Measurements from ENCODE around the gene LARP1B.
"Not testable (repeated sequence)": the region's sequence is repeated elsewhere in the genome, so short reads cannot be mapped to it uniquely, and the experiment has no call there.

LARP1B gene

DNA sequence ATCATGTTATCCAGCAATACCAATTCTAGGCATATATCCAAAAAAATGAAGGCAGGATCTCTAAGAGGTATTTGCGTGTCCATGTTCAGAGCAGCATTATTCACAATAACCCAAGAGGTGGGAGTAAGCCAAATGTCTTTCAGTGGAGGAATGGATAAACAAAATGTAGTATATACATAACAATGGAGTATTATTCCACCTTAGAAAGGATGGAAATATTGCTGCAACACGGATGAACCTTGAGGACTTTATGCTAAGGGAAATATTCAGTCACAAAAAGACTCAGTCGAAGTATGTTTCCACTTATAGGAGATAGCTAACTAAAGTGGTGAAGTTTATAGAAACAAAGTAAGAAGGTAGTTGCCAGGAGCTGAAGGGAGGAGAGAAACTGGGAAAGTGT is 74.3 kb downstream of the LARP1B start:
- DNase-seq (ENCODE audit: low read depth, low spot score): no peak

DNA sequence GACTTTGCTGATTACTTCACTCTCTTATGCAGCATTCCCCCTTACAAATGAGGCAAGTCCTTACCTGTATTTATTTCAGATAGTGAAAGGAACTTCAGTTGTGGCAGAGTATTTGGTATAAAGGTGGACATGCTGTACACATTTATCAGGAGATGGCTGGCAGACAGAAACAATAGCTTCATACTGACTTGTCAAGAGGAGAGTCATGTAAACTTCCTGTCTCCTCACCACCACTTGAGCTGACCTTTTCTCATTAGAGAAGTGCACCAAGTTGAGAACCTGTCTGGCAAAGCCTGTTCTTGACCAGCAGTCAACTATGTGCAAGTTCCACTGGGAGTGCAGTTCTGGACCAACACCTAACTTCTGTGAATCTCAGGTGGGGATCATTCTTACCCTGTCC is 80.8 kb downstream of the LARP1B start:
- DNase-seq (ENCODE audit: low read depth, low spot score): no peak

DNA sequence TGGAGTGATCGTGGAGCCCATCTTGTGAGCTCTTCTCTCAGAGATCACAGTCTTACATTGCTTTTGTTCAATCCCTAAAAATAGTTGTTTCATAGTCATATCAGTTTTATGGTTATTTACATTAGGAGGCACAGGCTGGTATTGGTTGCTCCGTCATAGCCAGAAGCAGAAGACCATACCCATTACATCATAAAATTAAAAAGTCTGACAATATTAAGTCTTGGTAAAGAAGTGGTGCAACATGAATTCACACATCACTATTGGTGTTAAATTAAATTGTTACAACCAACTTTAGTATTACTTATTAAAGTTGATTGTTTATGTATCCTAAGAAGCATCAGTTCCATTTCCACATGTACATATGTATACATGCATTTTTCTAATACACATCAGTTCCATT is 84.6 kb downstream of the LARP1B start:
- no peak for DNase-seq (ENCODE audit: low read depth, low spot score)

DNA sequence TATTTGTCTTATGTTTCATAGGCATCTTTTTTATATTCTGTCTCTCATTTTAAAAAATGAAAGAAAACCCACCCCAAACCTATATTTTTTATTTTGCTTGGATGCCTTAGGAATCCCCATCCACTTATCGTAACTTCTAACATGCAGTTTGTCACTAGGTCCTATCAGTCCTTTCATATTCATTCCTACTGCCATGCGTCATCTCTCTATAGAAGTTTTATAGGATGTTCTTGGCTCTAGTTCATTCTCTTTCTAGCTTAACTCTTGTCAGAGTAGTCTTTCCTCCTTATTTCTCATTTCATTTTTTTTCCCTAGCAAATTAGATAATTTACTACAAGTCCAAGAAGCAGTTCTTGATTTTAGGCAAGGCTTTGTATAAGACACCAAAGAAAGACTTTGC is 92.7 kb downstream of the LARP1B start:
- DNase-seq (ENCODE audit: low read depth, low spot score): no peak

DNA sequence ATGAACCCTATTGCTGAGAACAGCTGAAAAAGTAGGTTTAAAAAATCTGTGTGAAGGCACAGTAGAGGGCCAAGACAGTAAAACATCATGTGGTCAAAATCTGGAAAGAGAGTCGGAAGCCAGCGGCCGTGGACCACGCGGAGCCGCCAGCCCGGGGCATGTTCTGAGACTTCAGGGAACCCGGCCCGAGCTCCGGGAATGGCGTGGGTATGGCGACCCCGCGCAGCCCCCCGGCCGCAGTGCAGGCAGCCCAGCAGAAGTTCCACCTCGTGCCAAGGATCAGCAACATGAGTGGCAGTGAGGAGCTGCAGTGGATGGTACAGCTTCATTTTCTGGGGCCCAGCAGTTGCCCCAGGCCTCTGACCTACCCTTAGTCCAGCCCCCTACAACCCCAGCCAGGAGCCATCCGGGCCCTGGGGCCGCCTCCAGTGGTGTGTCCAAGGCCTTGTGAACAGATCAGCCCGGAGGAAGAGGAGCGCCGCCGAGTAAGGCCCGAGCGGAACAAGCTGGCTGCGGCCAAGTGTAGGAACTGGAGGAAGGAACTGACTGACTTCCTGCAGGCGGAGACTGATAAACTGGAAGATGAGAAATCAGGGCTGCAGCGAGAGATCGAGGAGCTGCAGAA is 94.2 kb downstream of the LARP1B start:
- DNase-seq (ENCODE audit: low read depth, low spot score): no peak

DNA sequence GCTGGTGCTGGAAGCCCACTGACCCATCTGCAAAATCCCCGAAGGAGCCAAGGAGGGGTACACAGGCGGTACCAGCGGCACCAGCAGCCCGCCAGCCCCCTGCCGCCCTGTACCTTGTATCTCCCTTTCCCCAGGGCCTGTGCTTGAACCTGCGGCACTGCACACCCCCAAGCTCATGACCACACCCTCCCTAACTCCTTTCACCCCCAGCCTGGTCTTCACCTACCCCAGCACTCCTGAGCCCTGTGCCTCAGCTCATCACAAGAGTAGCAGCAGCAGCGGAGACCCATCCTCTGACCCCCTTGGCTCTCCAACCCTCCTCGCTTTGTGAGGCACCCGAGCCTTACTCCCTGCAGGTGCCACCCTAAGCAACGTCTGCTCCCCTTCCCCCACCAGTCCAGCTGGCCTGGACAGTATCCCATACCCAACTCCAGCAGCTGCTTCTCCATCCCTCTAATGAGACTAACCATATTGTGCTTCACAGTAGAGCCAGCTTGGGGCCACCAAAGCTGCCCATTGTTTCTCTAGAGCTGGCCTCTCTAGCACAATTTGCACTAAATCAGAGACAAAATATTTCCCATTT is 94.9 kb downstream of the LARP1B start:
- no peak for DNase-seq (ENCODE audit: low read depth, low spot score)

DNA sequence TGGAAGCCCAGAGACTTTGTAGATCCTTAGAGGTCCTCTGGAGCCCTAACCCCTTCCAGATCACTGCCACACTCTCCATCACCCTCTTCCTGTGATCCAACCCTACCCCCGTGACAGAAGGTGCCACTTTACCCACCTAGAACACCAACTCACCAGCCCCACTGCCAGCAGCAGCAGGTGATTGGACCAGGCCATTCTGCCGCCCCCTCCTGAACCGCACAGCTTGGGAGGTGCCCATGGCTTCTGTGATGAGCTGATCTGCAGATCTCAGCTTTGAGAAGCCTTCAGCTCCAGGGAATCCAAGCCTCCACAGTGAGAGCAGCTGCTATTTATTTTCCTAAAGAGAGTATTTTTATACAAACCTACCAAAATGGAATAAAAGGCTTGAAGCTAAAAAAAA is 95.4 kb downstream of the LARP1B start:
- DNase-seq (ENCODE audit: low read depth, low spot score): not testable (repeated sequence)

DNA sequence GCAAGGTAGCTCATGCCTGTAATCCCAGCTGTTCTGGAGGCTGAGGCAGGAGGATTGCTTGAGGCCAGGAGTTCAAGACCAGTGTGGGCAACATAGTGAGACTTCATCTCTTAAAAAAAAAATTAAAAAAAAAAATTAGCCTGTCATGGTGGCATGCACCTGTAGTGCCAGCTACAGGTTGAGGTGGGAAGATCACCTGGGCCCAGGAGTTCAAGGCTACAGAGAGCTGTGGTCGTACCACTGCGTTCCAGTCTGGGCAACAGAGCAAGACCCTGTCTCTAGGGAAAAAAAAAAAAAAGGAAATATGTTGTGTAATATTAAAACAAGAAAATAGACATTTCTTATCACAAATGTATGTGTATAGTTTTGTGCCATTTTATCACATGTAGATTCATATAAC is 97.8 kb downstream of the LARP1B start:
- no peak for DNase-seq (ENCODE audit: low read depth, low spot score)

DNA sequence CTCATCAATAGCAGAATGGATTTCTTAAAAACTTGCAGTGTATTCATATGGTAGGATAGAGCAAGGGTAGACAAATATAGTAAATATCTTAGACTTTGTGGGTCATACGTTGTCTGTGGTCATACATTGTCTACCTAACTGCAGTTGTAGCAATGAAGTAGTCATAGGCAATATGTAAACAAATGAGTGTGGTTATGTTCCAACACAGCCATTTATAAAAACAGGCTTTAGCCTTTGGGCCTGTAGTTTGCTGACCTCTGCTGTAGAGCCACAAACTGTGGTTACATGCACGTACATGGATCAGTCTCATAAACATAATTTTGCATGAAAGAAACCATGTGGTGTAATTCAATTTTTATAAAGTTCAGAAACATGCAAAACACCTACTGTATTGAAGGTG is 98.9 kb downstream of the LARP1B start:
- DNase-seq (ENCODE audit: low read depth, low spot score): peak; percentile 43

DNA sequence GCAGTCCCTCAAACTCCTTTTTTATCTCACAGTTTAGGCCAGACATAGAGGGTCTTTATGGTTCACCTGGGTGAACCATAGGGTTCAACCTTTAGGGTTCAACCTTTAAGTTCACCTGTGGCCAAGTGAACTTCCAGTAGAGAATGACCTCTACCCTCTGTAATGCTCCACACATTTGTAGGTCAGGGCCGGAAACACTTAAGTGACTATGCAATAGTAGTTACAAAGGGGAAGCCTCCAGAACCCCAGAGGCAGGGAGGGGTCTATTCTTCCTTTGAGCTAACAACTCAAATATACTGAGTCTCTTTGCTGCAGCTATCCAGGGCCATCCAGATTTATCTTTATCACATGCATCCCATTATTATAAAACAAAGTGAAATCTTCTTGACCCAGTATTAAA is 100.0 kb downstream of the LARP1B start:
- DNase-seq (ENCODE audit: low read depth, low spot score): no peak

DNA sequence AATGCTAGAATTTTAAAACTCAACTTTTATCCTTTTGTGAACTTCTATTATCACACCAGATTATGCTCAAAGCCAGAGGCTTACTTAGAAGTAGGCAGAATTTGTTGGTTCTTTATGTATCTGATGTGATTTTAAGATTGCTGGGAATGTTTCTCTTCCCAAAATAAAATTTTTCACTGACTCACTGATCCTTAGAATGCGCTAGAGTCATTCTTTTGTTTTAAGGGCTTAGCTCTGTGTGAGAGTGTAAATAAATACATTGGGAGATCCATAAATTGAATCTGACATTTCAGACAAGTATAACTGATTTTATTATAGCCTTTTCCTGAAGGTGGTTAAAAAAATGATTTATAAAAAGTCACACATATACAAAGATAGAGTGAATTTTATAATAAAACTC is 101.3 kb downstream of the LARP1B start:
- no peak for DNase-seq (ENCODE audit: low read depth, low spot score)

DNA sequence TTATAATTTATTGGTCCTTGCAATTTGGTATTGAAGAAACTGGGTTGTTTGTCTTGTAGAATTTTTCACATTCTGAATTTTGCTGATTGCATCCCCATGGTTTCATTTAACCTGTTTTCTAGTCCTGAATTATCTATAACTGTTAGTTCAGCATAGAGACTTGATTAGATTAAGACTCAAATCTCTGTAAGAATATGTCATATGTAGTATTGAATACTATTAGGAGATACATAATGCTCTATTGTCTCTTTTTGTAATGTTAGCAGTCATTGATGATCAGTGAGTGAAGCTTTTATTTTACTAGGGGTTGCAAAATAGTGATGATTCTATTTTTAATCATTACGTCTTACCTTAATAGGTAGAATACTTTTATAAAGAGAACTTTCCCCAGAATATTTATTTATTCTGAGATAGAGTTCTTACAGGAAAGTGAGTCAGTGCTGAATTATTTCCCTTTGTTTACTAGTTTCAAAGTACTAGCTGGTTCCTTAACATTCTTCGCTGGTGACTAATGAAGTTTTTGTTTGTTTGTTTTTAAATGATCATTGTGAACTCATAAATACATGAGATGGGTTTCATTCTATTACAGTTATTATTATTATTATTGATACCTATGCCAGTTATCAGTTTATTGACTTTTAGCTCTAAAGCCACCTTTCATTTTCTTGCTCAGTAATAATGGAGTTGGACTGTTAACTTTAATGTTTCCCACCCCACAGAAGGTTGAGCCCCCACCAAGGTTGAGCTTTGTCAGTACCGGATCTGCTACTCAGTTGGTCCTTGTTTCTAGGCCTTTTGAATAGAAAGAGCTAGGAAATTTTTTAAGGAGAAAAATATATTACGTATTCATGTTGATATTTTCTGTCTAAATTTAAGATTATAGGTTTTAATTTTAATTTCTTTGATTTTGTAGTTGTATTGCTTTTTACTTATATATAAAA is 102.3 kb downstream of the LARP1B start:
- DNase-seq (ENCODE audit: low read depth, low spot score): peak; percentile 29

DNA sequence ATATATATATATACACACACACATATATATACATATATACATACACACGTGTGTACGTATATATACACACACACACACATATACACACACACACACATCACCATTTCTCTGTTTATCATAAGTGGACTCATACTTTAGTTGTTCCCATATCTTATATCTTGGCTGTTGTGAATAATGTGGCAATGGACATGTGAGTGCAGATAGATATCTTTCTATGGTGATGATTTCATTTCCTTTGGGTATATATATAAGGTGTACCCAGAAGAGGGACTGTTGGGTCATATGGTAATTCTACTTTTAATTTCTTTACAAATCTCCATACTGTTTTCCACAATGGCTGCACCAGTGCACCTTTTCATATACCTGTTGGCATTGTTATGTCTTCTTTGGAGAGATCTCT is 105.9 kb downstream of the LARP1B start:
- no peak for DNase-seq (ENCODE audit: low read depth, low spot score)

DNA sequence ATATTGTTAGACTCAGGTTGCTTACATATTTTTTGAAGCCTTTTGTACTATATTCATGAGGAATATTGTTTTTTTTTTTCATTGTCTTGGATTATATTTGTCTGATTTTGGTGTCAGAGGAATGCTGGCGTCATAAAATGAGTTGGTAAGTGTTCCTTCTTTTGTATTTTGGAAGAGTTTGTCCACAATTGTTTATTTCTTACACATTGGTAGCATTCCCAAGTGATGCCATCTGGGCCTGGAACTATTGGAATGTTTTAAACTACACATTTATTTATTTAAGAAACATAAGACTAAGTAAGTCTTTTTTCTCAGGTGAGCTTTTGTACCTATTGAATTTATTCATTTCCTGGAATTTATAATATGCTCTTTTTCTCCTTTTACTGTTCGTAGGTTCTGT is 107.6 kb downstream of the LARP1B start:
- DNase-seq (ENCODE audit: low read depth, low spot score): no peak

DNA sequence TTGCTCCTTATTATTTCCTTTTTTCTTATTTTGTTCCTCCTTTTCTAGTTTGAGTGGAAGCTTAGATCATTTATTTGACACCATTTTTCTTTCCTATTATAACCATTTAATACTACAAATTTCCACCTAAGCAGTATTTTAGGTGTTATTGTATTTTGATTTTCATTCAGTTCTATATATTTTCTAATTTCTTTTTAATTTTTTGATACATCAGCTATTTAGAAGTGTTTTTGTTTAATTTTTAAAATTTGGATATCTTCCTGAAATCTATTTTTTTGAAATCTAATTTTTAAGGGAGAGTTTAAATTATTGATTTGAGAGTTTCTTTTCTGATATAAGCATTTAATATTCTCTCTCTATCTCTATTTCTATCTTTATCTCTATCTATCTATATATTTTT is 108.1 kb downstream of the LARP1B start:
- DNase-seq (ENCODE audit: low read depth, low spot score): no peak

DNA sequence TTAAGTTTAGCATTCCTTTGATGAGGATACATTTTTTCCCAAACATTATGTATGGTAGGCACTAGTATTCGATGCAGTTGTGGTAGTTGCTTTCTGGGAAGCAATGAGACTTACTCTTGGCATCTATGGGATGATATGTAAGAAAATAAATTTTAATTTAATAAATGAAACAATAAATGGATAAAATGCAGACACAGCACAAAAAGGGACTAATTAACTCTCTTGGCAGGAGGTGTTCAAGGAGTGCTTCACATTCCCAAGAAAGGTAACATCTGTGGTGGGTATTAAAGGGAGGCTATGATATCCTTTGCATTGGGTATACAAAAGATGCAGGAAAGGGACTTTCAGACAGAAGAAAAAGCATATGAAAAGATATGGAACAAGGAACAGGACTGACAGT is 115.5 kb downstream of the LARP1B start:
- no peak for DNase-seq (ENCODE audit: low read depth, low spot score)

DNA sequence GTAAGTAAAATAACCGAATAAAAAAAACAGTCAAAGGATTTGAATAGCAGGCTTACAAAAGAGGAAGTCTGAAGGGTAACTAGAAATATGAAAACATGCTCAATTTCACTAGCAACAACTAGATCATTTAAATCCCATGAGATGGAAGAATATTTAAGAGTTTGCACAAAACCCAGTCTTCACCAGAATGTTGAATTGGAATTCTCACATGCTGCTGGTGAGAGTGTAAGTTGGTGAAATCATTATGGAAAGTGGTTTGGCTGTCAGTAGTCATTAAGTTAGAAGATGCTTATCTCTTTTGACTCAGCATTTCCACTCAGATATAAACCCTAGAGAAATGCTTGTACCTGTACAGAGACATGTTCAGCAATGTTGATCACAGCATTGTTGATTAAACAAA is 116.4 kb downstream of the LARP1B start:
- DNase-seq (ENCODE audit: low read depth, low spot score): no peak

DNA sequence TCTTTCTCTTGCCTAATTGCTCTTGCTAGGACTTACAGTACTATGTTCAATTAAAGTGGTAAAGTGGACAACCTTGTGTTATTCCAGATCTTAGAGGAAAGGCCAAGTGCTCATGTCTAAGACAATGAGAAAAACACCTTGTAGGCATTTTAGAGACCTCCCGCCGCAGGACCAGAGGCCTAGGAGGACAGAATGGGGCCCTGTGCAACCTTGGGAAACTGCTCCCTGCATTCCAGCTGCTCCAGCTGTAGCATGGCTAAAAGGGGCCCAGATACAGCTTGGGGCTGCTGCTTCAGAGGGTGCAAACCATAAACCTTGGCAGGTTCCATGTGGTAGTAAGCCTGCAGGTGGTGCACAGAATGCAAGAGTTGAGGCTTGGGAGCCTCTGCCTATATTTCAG is 125.5 kb downstream of the LARP1B start:
- no peak for DNase-seq (ENCODE audit: low read depth, low spot score)

DNA sequence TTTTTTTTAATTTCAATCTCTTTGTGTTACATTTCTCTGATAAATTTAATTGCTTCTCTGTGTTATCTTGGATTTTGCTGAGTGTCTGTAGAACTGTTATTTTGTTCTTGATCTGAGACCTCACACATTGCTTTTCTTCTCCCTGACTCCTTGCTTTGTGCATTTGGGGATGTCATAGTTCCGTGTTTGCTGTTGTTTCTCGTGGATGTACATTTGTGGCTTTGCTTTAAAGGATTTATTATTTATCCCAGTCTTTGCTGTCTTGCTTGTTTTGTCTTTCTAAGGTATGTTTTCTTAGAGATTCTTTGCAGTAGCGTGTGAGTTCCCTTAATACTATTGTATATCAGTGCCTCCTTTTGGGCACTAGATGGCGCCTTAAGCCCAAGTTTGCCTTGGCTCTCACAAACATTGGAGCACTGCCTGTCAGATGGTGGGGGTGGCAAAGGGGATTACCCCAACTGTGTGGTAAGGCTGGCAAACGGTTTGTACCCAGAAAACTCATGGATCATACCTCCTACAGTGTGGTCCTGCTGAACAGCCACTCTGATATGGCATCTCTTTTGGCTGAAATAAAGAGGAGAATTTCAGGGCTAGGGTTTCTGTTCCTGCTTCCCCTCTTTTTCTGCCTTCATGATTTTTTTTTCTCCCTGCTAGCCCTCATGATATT is 130.1 kb downstream of the LARP1B start:
- peak; percentile 41 for DNase-seq (ENCODE audit: low read depth, low spot score)

DNA sequence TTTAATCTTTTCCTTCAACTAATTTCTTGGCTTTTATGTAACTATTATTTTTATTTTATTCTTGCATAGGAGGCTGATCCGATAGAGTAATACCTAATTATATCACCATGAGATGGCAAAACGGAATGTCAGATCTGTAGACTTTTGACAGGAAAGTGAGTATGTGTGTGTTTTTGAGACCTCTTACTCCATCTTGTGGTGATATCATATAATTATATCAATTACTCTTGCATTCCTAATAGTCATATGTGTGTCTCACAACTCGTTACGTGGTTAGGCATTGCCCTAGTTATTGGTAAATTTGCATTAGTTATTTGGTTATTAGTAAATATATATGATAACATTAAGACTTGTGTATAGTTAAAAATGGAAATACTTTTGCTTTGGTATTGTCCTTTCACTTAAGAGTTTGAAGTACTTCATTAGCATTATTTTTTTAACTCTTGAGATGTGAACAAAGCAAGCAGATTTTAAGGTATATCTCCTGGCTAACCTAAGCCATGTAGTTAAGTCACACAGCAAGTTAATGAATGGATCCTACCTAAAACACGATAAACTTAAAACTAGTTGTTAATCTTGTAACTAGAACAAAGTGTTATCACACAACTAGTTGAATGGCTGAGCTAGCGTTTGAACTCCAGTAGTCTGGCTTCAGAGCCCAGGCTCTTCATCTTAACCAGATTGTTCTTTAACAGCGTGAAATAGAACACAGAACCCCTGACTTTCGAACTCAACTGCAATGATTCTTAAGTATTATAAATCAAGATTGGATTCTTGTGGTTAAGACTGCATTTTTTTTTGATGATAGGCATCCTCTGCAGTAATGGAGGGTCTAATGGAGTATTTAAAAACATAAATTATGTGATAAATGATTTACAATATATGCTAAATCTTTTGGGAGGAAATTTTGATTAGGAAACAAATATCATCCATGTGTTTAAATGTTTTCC is 159.4 kb downstream of the LARP1B start:
- DNase-seq (ENCODE audit: low read depth, low spot score): no peak

DNA sequence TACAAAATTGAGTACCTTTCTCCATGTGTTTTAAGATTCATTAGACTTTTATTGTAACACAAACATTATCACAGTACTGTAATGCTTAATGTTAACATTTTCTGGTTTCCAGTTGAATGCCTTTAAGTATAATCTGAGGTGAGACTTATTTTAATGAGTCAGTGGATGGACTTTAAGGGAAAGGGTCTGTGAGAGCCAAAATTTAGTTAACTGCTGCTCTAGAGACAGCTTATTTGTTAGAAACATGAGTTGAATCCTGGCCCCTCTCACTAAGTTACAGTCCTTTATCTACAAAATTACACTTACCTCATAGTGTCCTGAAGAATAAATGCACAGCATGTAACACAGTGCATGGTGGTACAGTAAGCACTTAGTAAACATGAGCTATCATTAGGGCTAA is 160.5 kb downstream of the LARP1B start:
- no peak for DNase-seq (ENCODE audit: low read depth, low spot score)
